Measurements from ENCODE around the gene BCL3.

BCL3 gene

DNA sequence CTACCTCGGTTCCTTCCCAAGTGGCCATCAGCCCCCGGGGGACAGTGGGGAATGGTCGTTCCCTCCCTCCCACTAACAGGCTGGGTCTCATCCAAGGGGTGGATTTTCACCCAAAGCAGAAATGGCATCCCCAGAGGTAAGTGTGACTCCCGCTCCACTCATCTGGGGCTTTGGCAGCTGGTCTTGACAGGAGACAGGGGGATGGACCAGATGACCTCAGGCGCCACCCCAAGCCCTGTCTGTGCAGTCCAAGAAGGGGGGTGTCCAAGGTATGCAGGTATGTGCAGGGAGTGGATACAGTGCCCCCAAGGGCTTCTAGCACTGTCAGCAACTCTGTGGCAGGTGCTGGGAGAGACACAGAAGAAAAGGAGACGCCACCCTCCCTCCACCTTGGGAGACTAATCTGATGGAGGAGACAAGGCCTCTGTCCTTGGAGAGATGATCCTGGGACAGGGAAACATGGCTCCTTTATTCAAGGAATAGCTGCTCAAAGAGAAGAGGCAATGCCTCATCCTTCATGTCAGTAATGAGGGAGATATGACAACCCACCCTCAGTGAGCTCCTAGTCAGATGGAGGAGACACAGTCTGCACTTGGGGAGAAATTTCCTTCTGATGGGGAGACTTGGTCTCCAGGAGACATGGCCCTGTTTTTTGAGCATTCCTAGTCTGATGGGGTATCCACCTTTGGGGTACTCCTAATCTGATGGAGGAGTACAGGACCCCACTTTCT lies 41.8 kb upstream of the BCL3 start:
- TF ChIP-seq, protein P1, sequence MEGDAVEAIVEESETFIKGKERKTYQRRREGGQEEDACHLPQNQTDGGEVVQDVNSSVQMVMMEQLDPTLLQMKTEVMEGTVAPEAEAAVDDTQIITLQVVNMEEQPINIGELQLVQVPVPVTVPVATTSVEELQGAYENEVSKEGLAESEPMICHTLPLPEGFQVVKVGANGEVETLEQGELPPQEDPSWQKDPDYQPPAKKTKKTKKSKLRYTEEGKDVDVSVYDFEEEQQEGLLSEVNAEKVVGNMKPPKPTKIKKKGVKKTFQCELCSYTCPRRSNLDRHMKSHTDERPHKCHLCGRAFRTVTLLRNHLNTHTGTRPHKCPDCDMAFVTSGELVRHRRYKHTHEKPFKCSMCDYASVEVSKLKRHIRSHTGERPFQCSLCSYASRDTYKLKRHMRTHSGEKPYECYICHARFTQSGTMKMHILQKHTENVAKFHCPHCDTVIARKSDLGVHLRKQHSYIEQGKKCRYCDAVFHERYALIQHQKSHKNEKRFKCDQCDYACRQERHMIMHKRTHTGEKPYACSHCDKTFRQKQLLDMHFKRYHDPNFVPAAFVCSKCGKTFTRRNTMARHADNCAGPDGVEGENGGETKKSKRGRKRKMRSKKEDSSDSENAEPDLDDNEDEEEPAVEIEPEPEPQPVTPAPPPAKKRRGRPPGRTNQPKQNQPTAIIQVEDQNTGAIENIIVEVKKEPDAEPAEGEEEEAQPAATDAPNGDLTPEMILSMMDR (IDR thresholded peaks at IDR 0.05), result no peak

DNA sequence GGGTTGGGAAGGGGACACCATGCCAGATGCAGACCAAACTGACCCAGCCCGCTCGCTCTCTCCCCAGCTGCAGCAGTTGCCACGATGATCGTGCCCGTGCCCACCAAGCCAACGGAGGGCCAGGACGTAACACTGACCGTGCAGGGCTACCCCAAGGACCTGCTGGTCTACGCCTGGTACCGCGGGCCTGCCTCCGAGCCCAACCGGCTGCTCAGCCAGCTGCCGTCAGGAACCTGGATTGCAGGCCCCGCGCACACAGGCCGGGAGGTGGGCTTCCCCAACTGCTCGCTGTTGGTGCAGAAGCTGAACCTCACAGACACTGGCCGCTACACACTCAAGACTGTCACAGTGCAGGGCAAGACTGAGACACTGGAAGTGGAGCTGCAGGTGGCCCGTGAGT lies 40.7 kb upstream of the BCL3 start:
- TF ChIP-seq, protein P1 (IDR thresholded peaks at IDR 0.05), result no peak

DNA sequence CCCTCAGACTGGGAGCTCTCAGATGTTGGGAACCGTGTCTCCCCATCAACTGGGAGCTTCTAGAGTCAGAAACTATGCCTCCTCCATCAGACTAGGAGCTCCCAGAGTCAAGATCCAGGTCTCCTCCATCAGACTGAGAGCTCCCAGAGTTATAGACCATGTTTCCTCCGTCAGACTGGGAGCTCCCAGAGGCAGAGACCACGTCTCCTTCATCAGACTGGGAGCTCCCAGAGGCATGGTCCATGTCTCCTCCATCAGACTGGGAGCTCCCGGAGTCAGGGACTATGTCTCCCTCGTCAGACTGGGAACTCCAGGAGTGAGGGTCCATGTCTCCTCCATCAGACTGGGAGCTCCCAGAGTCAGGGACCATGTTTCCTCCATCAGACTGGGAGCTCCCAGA lies 39.6 kb upstream of the BCL3 start:
- TF ChIP-seq, protein P1 (IDR thresholded peaks at IDR 0.05), result no peak

DNA sequence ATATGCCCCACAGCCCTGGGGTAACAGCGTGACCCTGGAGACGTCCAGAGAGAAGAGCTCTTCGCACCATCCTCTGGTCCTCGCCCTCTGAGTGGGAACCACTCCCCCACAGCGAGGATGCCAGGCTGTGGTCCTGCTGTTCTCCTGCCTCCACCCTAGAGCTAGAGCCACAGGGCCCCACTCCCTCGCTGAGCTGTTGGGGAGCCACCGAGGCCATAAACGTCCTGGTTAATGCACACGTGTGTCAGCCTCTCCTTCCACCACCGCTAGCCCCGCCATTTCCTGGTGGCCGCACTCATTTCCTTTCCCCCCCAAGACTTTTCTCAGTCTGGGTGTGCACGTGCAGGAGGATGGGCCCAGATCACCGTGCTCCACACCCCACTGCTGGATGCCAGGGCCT lies 38.0 kb upstream of the BCL3 start:
- TF ChIP-seq, protein P1 (IDR thresholded peaks at IDR 0.05), result no peak

DNA sequence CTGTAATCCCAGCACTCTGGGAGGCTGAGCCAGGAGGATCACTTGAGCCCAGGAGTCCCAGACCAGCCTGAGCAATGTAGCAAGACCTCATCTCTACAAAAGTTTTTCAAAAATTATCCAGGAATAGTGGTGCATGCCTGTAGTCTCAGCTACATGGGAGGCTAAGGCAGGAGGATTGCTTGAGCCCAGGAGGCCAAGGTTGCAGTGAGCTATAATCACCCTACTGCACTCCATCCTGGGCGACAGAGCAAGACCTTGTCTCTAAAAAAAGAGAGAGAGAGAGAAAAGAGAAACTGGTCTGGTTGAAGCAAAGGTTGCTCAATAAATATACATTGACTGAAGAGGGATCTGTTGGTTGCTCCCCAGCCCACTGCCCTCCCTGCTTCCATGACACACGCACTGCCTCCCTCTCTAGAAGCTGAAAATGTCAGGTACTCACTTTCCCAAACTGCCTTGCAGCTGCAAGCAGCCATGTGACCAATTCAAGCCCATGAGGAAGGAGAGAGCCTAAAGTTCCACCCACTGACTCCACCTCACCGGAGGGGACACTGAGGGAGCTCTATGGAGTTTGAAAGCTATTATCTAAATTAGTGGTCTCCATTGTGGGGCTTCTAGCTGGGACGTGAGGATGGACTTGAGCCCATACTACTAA lies 35.5 kb upstream of the BCL3 start:
- TF ChIP-seq, protein P1 (IDR thresholded peaks at IDR 0.05), result no peak

DNA sequence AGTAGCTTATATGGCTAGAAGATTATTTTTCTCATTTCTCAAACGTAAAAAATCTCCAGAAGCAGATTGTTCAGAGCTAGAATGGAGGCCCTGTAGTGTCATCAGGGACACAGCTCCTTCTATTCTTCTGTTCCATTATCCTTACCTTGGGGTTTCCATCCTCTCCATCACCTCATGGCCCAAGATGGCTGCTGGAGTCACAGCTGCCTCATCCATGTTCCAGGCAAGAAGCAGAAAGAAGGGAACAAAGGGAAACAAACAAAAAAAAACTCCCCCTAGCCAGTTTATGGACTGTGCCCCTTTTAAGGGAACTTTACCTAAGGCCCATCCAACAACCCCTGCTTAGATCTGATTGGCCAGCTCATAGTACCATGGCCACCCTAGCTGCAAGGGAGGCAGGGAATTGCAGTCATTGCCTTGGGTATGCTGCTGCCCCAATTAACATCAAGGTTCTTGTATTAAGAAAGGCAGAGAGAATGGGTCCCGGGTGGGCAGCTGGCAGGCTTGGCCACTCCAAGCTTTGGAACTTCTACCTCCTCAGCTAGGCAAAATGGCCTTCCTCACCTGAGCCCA lies 33.8 kb upstream of the BCL3 start:
- TF ChIP-seq, protein P1 (IDR thresholded peaks at IDR 0.05), result no peak

DNA sequence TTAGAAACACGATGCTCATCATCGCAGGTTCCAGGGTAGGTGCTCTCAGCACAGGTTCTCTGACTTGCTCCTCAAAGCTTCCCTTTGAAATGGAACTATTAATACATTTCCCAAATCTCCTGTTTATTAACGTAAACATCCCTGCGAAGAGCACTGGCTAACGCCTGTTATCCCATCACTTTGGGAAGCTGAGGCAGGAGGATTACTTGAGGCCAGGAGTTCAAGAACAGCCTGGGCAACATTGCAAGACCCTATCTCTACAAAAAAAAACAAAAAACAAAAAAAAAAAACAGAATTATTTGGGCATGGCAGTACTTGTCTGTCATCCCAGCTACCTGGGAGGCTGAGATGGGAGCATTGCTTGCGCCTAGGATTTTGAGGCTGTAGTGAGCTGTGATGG lies 30.9 kb upstream of the BCL3 start:
- TF ChIP-seq, protein P1 (IDR thresholded peaks at IDR 0.05), result no peak

All from LNCAP (cell line).